ENCODE results near the gene TST.
A peak's percentile ranks its signal among the peaks of the same experiment; 100 is the strongest.

The TST gene

DNA sequence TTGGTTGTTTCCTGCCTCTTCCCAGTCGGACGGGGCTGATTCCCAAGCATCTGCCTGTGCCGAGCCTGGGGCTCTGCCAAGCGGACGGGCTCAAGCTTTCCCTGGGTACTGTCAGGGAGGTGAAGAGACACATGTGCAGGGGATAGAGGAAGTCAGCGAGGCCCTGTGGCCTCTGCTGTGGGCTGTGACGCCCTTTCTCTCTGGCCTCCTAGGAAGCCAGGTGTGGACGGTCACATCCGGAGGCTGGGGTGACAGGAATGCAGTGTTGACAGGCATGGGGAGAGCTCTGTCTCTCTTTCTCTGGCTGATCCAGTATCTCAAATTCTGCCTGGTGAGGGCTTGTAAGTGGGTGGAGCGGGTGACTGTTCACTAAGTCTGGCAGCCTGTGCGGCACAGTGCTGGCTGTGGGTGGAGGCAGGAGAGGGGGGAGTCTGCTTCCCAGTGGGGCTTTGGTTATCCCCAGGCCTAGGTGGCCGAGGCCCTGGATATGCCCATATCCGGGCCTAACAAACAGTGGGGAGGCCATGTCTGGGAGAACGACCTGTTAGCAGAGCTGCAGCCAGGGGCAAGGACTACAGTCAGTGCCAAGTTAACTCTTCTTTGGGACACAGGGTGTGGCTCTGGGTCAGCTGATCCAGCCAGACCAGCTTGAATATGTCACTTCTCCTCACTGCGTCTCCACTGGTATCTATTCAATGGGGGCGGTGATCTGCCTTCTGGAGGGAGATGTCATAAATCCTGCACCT is 34.2 kb upstream of the TST start:
- Histone ChIP-seq H3K27ac (ENCODE audit: low read depth, low read length) (no peak overlapping the region), H2AFZ (ENCODE audit: low read length, unreplicated experiment) (no peak overlapping the region), H3K4me3 (ENCODE audit: low read depth, low read length) (no peak overlapping the region), H3K79me2 (ENCODE audit: control insufficient read depth, insufficient read depth, low read length, unreplicated experiment) (no peaks in the 10 kb centered on the region), H3K4me1 (ENCODE audit: control insufficient read depth, insufficient read depth, low read length, unreplicated experiment) (peaks cover 4% of the 10 kb centered on the region), H3K36me3 (ENCODE audit: insufficient read depth, low read length) (no peaks in the 10 kb centered on the region), H3K27me3 (ENCODE audit: insufficient read depth, low read length) (no peaks in the 10 kb centered on the region)

DNA sequence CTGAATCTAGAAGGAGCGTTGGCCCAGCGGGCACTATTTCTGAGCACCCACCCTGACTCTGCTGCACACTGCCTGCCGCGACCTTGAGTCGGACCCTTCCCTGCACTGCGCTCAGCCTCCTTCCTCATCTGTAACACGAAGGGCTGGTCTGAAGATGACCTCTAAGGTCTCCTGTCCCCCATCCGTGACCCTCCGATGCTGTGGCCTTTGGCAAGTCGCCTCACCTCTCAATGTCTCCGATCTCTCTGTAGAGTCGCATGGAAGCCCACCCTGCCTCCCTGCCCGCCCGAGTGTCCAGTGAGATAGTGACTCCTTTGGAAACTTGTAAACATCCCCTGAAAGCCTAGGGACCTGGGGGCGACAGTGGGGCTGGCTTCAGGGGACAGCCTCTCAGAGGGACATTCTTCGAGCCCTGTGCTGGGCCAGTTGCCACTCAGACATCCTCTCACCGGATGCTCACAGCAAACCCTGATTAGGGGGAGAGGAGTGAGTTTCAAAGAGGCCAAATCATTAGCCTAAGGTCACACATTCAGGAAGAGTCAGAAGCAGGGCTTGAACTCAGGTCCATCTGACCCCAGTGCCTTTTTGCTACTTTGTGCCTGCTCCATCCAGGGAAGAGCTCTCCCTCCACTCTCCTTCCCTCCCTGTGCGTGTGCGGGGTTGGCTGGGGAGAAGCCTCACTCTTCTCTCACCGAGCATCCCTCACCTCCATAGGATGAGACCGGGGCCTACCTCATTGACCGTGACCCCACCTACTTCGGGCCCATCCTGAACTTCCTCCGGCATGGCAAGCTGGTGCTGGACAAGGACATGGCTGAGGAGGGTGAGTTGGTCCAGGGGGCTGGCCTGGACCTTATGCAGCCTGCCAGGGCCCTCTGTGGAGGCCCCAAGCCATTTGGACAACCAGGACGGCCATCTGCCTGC is 33.4 kb upstream of the TST start:
- no peak overlapping the region for H3K27ac ChIP-seq (ENCODE audit: low read depth, low read length)
- peak overlapping the region; percentile 81 for H3K4me3 ChIP-seq (ENCODE audit: low read depth, low read length)
- peaks cover 4% of the 10 kb centered on the region for H3K4me1 ChIP-seq (ENCODE audit: control insufficient read depth, insufficient read depth, low read length, unreplicated experiment)
- H3K36me3 ChIP-seq (ENCODE audit: insufficient read depth, low read length) = no peaks in the 10 kb centered on the region
- H3K27me3 ChIP-seq (ENCODE audit: insufficient read depth, low read length) = no peaks in the 10 kb centered on the region
- H2AFZ ChIP-seq (ENCODE audit: low read length, unreplicated experiment) = peak overlapping the region; percentile 14
- H3K79me2 ChIP-seq (ENCODE audit: control insufficient read depth, insufficient read depth, low read length, unreplicated experiment) = no peaks in the 10 kb centered on the region

DNA sequence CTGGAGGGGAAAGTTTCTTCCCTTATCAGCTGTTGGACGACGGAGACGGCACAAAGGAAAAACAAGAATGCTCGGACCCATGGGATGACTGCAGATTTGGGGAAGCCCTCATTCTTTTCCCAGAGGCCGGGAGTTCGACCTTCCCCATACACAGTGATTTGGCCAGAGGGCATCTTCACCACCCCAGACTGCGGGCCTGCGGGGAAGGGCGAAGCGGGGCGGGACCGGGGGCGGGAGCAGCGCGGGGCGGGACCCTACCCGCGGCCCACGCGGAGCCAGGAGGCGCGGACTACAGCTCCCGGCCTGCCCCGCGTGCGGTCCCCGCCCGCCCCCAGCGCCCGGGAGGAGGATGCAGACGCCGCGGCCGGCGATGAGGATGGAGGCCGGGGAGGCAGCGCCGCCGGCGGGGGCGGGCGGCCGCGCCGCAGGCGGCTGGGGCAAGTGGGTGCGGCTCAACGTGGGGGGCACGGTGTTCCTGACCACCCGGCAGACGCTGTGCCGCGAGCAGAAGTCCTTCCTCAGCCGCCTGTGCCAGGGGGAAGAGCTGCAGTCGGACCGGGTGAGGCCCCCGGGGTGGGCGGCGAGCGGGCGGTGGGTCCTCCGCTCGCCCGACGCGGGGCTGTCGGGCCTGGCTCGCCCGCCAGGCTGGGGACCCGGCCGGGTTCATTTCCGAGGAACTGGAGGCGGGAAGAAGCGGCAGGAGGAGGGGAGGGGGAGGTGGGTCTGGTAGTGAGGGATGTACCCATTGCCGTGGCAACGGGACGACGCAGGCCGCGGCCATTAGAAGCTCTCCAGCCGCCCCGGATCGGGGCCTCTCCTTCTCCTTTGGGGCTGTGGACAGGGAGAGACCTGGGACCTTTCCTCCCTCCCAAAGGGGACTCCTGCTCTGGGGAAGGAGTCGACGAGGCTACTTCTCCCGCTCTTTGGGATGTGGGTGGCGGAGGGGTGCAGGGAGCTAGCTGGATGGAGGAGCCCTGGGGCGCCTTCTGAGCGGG is 32.4 kb upstream of the TST start, which contains the start of gene KCTD17:
TSS of gene KCTD17 (plus strand) at position 352 of the 995 bp plus-strand sequence. CDS start at position 371, 19 bp downstream.
- Histone ChIP-seq H3K79me2 (ENCODE audit: control insufficient read depth, insufficient read depth, low read length, unreplicated experiment) (no peaks in the 10 kb centered on the region), H3K4me1 (ENCODE audit: control insufficient read depth, insufficient read depth, low read length, unreplicated experiment) (peaks cover 4% of the 10 kb centered on the region), H3K36me3 (ENCODE audit: insufficient read depth, low read length) (no peaks in the 10 kb centered on the region), H3K27ac (ENCODE audit: low read depth, low read length) (no peak within 1 kb of the TSS), H2AFZ (ENCODE audit: low read length, unreplicated experiment) (peak within 1 kb of the TSS; percentile 60), H3K4me3 (ENCODE audit: low read depth, low read length) (peak within 1 kb of the TSS; percentile 81), H3K27me3 (ENCODE audit: insufficient read depth, low read length) (no peaks in the 10 kb centered on the region)

DNA sequence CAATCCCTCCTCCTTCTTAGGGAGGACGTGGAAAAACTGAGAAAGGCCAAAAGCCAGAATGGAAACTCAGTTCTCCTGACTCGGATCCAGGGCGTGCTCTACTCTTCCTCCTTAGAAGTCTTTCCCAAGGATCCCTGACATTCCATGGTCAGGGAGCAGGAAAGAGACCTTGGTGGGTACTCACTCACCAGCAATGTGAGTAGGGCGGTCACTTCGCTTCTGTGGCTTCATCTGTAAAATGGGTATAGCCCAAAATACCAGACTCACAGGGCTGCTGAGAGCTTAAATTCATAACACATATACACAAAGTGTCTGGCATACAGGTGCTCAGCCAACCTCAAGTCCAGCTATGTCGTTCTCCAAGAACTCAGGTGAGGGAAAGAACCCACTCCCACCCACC is 31.7 kb upstream of the TST start:
- Histone ChIP-seq H3K79me2 (ENCODE audit: control insufficient read depth, insufficient read depth, low read length, unreplicated experiment) (no peaks in the 10 kb centered on the region), H3K4me1 (ENCODE audit: control insufficient read depth, insufficient read depth, low read length, unreplicated experiment) (peaks cover 4% of the 10 kb centered on the region), H3K27ac (ENCODE audit: low read depth, low read length) (no peak overlapping the region), H3K36me3 (ENCODE audit: insufficient read depth, low read length) (no peaks in the 10 kb centered on the region), H3K4me3 (ENCODE audit: low read depth, low read length) (no peak overlapping the region), H3K27me3 (ENCODE audit: insufficient read depth, low read length) (no peaks in the 10 kb centered on the region), H2AFZ (ENCODE audit: low read length, unreplicated experiment) (no peak overlapping the region)

DNA sequence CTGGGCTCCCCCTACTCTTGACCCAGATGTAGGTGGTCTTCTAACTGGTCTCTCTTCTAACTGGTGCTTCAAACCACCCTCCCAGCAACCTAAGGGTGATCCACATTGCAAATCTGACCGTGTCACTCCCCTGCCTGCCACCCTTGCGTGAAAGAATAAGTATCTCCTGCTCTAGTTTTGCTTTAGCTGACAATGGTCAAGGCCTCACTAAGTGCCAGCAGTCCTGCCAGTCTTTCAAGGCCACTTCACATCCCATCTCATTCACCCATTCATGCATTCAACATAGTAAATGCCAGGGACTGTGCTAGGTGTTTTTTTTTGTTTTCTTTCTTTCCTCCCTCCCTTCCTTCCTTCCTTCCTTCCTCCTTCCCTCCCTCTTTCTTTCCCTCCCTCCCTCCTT is 30.0 kb upstream of the TST start:
- Histone ChIP-seq H3K36me3 (ENCODE audit: insufficient read depth, low read length) (no peaks in the 10 kb centered on the region), H2AFZ (ENCODE audit: low read length, unreplicated experiment) (no peak overlapping the region), H3K27me3 (ENCODE audit: insufficient read depth, low read length) (no peaks in the 10 kb centered on the region), H3K27ac (ENCODE audit: low read depth, low read length) (no peak overlapping the region), H3K4me1 (ENCODE audit: control insufficient read depth, insufficient read depth, low read length, unreplicated experiment) (peaks cover 9% of the 10 kb centered on the region), H3K4me3 (ENCODE audit: low read depth, low read length) (no peak overlapping the region), H3K79me2 (ENCODE audit: control insufficient read depth, insufficient read depth, low read length, unreplicated experiment) (no peaks in the 10 kb centered on the region)

DNA sequence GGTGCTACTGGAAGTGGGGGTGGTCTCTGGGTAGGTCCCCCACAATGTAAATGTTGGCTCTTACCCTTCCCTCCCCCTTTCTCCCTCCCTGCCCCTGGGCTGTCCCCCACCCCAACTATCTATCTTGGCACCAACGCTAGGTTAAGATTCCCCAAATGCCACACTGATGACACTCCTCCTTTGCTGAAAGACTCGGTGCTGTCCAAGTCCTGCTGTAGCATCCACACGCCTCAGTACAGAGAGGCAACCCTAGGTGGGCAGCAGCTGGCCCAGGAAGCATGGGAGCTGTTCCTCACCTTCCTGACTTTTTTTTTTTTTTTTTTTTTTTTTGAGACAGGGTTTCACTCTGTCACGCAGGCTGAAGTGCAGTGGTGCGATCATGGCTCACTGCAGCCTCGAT is 28.9 kb upstream of the TST start:
- Histone ChIP-seq H2AFZ (ENCODE audit: low read length, unreplicated experiment) (no peak overlapping the region), H3K79me2 (ENCODE audit: control insufficient read depth, insufficient read depth, low read length, unreplicated experiment) (no peaks in the 10 kb centered on the region), H3K4me1 (ENCODE audit: control insufficient read depth, insufficient read depth, low read length, unreplicated experiment) (peaks cover 9% of the 10 kb centered on the region), H3K27me3 (ENCODE audit: insufficient read depth, low read length) (no peaks in the 10 kb centered on the region), H3K27ac (ENCODE audit: low read depth, low read length) (no peak overlapping the region), H3K4me3 (ENCODE audit: low read depth, low read length) (no peak overlapping the region), H3K36me3 (ENCODE audit: insufficient read depth, low read length) (no peaks in the 10 kb centered on the region)

DNA sequence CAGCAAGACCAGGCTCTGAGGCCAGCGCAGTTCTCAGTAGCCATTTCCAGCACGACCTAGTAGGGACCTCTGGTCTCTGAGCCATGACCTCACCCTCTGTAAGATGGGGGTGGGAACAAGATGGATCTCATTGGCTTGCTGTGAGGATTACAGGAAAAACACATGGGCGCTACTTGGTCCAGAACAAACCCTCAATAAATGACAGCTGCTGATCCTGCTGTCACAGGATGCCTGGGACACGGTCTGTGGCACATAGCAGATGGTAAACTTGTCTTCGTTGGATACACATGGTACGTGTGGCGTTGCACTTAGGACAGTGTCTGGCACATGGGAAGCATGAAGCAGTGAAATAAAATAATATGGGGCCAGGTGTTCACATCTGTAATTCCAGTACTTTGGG is 27.8 kb upstream of the TST start:
- H2AFZ ChIP-seq (ENCODE audit: low read length, unreplicated experiment) = no peak overlapping the region
- peaks cover 5% of the 10 kb centered on the region for H3K4me1 ChIP-seq (ENCODE audit: control insufficient read depth, insufficient read depth, low read length, unreplicated experiment)
- no peaks in the 10 kb centered on the region for H3K79me2 ChIP-seq (ENCODE audit: control insufficient read depth, insufficient read depth, low read length, unreplicated experiment)
- H3K36me3 ChIP-seq (ENCODE audit: insufficient read depth, low read length) = no peaks in the 10 kb centered on the region
- H3K4me3 ChIP-seq (ENCODE audit: low read depth, low read length) = no peak overlapping the region
- no peaks in the 10 kb centered on the region for H3K27me3 ChIP-seq (ENCODE audit: insufficient read depth, low read length)
- H3K27ac ChIP-seq (ENCODE audit: low read depth, low read length) = no peak overlapping the region

GRCh38 chr22:37046589-37046988 is 27.3 kb upstream of the TST start:
- H3K79me2 ChIP-seq (ENCODE audit: control insufficient read depth, insufficient read depth, low read length, unreplicated experiment) = no peaks in the 10 kb centered on the region
- no peaks in the 10 kb centered on the region for H3K27me3 ChIP-seq (ENCODE audit: insufficient read depth, low read length)
- H3K27ac ChIP-seq (ENCODE audit: low read depth, low read length) = no peak overlapping the region
- H3K36me3 ChIP-seq (ENCODE audit: insufficient read depth, low read length) = no peaks in the 10 kb centered on the region
- H3K4me3 ChIP-seq (ENCODE audit: low read depth, low read length) = no peak overlapping the region
- H3K4me1 ChIP-seq (ENCODE audit: control insufficient read depth, insufficient read depth, low read length, unreplicated experiment) = peaks cover 5% of the 10 kb centered on the region
- no peak overlapping the region for H2AFZ ChIP-seq (ENCODE audit: low read length, unreplicated experiment)

DNA sequence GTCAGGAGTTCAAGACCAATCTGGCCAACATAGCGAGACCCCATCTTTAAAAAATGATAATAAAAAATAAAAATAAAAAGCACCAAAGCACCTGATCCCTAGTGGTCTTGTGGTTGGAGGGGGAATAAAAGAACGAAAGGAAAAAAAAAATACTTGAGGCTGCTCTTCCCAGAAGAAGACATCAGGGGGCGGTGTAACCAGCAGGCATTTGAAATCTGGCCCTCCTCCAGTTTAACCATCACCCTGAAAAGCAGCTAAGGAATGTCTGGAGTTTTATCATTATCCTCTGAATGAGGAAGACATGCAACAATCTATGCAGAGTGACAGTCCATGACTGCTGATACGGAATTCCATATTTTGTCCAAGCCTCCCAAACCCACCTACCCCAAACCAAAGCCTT is 26.7 kb upstream of the TST start:
- no peak overlapping the region for H3K27ac ChIP-seq (ENCODE audit: low read depth, low read length)

More for the DNA sequence above, 26.7 kb upstream of the TST start:
- no peak overlapping the region for H2AFZ ChIP-seq (ENCODE audit: low read length, unreplicated experiment)
- H3K4me1 ChIP-seq (ENCODE audit: control insufficient read depth, insufficient read depth, low read length, unreplicated experiment) = peaks cover 7% of the 10 kb centered on the region
- no peaks in the 10 kb centered on the region for H3K36me3 ChIP-seq (ENCODE audit: insufficient read depth, low read length)
- no peaks in the 10 kb centered on the region for H3K79me2 ChIP-seq (ENCODE audit: control insufficient read depth, insufficient read depth, low read length, unreplicated experiment)
- H3K4me3 ChIP-seq (ENCODE audit: low read depth, low read length) = no peak overlapping the region
- no peaks in the 10 kb centered on the region for H3K27me3 ChIP-seq (ENCODE audit: insufficient read depth, low read length)

All from ACC112 (cell line).